GM19438 (cell line): Measurements from ENCODE around the gene FPR1.
"Not testable (repeated sequence)": the region's sequence is repeated elsewhere in the genome, so short reads cannot be mapped to it uniquely, and the experiment has no call there.

Experiments
- ATAC-seq: cut with Tn5 transposase; IDR thresholded peaks from one replicate; pipeline ENCODE4 v1.9.1; 2021; ENCODE audit warnings: low read depth; ENCODE audit not compliant: unreplicated experiment

FPR1 gene

DNA sequence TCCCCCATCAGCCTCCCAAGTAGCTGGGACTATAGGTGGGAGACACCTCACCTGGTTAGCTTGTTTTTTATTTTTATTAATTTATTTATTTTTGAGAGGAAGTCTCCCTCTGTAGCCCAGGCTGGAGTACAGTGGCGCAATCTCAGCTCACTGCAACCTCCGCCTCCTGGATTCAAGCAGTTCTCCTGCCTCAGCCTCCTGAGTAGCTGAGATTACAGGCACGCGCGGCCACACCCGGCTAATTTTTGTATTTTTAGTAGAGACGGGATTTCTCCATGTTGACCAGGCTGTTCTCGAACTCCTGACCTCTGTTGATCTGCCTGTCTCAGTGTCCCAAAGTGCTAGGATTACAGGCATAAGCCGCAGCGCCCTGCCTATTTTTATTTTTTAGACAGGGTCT lies 13.2 kb downstream of the FPR1 start:
- not testable (repeated sequence) for ATAC-seq

DNA sequence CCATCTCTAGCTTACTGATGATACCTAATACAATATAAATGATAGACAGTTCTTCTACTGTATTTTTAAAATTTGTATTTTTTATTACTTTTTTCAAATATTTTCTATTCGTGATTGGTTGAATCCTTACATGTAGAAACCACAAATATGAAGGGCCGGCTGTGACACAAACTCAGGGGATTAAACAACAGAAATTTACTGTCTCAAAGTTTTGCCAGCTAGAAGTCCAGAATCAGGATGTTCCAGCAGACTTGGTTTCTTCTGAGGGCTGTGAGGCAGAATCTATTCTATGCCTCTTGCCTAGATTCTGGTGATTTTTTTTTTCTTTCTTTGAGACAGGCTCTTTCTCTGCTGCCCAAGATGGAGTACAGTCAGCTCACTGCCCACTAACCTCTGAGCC lies 13.8 kb downstream of the FPR1 start:
- no peak for ATAC-seq

DNA sequence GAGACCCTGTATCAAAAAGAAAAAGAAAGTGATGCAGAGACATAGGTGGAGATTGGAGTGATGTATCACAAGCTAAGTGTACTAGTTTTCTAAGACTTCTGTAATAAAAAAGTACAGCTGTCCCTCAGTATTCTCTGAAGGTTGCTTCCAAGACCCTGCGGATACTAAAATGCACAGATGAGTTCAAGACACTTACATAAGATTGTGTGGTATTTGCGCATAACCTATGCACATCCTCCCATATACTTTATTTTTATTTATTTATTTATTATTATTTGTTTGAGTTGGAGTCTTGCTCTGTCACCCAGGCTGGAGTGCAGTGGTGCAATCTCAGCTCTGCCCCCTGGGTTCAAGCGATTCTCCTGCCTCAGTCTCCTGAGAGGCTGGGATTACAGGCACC lies 14.3 kb downstream of the FPR1 start:
- ATAC-seq = no peak

DNA sequence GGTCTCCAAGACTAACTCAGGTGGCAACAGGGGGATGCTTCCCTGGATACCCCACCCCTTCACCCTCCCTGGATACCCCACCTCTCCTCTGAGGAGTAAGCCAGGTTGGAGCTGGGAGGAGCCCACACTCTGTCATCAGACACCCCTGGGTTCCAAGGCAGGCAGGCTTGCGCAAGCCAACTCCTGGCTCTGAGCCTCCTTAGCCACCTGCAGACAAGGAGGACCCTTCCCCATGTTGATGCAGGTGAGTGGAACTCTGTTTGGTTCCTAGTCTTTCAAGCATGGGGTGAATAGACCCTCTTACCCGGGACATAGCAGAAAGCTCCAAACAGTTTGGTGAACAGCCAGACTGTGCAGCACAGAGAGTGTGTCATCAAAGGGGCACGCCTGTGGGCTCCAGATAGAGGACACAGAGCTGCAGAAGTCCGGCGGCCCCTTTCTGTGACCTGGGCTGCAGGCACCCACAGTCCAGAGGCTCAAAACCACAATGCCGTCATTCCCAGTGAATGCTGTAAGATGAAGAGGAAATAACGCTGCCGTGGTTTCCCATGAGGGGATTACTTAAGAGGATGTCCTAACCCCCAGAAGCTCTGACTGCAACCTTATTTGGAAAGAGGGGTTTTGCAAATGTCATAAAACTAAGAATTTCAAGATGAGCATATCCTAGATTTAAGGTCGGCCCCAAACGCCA lies 15.8 kb downstream of the FPR1 start:
- ATAC-seq = no peak

DNA sequence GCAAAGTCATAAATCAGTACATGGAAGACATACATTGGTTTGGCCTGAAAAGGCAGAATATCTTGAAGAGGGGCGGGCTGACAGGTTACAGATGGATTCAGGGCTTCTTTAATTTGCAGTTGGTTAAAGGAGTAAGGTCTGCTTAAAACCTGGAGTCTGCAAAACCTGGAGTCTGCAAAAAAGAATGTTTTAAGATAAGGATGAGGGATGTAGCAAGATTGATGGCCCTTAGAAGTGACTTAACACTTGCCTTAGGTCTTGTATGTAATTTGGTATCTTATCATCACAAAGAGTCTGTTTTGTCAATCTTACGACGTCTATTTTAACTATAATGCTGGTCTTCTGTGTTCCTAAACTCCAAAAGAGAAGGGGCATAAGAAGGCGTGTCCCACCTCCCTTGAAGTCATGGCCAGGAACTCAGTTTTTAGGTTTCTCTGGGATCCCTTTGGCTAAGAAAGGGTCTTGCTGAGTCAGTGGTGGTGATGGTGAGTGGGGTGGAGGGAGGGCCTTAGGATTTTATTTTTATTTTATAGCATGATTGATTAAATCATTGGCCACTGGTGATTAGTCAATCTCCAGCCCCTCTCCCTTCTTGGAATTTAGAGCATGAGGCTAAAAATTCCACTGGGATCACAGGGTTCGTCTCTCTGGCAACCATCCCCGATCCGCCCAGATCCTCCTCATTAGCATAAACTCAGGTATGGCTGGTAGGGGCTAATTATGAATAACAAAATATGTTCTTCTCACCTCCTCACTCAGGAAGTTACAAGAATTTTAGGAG lies 17.7 kb downstream of the FPR1 start:
- ATAC-seq = no peak

DNA sequence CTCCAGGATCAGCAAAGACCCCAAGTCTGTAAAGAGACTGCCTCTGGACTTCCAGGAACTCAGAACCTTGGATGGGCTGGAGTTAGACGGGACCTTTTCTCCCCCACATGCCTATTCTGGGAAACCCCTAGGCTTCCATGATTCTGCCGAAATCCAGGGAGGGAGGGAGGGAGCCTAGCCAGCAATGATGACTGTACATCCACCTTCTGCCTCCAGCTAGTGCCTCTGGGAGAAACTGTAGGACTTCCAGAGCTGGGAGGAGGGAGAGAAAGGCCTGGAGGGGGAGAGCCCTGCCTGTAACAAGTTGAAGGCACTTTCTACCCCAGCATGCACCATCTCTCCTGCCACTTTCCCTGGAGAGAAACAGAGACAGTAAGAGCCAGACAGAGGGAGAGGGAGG lies 21.9 kb downstream of the FPR1 start:
- ATAC-seq = no peak

DNA sequence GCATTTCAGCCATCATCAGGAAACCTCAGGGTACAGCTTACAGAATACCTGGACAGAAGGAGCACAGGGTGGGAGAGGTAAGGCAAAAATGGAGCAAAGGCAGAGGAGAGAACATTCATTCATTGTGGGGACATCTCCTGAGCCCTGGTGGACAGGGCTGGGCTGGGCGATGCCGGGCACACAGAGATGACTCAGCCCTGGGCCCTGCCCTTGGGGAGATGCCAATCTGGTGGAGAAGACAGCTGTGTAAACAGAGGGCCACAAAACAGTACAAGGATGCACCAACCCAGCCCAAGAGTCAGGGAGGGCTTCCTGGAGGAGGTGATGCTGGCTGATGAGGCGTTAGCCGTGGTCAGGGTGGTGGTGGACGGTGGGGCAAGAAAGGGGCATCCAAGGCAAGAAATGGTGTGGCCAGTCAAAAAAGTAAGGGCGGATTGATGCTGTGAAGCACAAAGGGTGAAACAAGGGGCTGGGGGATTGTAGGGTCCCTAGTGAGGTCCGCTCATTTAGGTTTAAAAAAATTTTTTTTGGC lies 24.3 kb downstream of the FPR1 start:
- no peak for ATAC-seq

DNA sequence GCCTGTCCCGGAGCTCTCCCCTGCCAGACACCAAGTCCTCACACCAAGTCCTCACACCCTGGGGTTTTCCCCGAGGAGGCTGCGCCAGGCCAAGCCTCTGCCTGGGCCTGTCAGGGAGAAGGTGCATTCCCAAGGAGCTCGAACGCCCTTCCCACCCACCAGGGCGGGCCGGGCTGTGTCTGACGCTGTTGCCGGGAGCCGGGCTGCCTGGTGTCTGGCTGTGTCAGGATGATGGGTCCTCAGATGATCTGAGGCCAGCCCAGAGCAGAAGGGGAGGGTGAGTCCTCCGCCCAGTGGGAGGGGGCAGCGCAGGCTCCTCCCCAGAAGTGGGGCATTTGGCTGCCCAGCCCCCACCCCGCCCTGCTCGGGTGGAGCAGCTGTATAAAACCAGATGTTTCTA lies 25.6 kb downstream of the FPR1 start:
- no peak for ATAC-seq

DNA sequence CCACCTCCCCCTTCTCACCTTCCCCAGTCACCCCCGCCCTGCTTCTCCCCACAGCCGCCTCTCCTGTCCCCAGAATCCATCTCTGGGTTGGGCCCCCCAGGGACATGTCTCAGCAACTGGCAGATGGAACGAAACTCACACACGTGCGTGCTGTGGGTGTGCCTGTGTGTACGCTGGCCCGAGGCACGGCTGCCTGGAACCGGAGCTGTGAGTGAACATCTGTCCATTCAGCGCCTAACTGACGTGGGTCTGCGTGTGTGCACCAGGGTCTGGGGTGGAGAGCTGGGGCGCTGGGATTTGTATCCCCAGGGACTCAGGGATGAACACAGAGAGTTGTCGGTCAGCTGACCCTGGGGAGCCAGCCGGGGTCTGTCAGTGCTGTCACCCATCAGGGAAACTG lies 27.1 kb downstream of the FPR1 start:
- no peak for ATAC-seq

DNA sequence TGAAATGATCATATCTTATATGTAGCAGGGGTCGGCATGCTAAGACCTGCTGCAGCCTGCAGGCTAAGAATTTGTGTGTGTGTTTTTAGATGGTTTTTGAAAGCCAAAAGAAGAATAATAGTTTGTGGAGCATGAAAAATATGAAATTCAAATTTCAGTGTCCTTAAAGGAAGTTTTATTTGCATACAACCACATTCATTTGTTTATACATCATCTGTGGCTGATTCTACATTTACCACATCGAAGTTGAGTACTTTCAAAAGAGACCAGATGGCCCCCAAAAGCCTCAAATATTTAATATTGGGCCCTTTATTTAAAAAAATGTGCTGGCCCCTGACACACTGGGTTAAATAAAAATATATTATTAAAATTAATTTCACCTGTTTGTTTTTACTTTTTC lies 29.2 kb downstream of the FPR1 start:
- ATAC-seq = no peak

DNA sequence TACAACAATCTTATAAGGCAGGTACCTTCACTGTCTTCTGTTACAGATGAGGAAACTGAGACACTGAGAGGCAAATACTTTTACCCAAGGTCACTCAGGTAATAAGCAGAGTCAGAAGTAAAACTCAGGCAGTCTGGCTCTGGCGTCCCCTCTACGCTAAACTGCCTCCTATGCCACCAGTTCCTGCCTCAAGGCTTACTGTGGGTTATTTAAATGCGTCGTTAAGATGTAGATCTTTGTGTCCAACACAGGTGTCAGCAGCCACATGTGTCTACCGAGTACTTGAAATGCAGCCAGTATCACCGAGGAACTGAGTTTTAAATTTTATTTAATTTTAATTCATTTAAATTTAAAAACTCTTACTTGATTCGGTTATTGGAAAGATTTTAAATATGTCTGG lies 29.8 kb downstream of the FPR1 start:
- ATAC-seq = no peak

DNA sequence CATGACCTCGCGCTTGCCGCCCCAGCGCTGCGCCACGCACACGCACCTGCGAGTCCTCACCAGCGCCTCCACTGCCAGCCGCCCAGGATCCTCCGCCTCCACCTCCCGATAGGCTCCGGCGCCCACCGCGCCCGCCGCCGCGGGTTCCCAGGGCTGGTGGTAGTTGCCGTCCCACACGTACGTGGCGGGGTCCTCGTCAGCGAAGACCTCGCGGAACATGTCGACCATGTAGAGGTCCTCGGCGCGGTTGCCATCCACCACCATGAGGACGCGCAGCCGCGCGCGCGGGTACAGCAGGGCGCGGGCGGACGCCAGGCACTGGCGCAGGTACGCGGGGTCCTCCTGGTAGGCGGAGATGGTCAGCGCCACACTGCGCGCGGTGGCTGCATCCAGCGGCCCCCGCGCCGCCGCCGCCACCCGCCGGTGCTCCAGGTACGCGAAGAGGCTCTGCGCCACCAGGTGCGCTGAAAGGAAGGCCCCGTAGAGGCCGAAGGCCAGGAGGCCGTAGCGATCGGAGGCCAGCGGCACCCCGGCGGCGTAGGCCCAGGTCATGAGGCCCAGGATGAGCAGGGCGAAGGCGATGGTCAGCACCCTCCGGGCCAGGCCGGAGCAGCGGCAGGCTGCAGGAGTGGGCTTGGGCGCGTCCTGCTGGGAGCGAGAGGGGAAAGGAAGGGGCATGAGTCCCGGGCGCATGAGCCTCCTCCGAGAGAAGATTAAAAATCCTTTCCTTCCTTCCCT lies 32.3 kb downstream of the FPR1 start:
- no peak for ATAC-seq

DNA sequence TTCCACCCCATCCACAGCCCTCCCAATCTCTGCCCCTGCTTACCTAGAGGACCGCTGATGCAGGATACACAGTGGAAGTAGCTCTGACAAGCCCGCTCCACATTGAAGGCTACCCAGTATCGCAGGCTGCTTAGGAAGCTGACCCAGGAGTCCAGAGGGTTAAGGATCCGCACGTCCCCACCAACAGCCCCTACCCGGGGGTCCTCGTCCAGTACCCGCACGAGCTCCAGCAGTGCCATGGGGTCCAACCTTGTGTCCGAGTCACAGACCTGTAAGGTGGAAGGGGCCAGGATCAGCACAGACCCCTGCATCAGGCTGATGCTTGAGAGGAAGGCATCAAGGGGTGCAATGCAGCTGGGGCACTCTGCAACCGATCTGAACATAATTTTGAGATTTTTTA lies 34.8 kb downstream of the FPR1 start:
- no peak for ATAC-seq

DNA sequence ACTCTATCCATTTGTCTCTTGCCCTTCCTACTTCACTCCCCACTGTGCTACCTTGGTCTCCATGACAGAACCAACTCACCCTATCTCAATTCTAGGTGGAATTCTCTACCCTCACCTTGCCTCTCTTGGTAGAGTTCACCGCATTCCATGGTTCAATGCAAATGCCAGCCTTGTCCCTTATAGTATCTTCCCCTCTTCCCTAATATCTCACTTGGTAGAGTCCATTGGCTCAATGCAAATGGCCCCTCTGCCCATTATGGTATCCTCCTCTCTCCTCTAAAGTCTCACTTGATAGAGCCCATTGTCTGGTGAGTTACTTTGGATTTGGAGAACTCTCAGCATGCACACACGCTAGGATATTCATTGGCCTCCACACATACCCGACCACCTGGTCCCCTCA lies 35.8 kb downstream of the FPR1 start:
- no peak for ATAC-seq

DNA sequence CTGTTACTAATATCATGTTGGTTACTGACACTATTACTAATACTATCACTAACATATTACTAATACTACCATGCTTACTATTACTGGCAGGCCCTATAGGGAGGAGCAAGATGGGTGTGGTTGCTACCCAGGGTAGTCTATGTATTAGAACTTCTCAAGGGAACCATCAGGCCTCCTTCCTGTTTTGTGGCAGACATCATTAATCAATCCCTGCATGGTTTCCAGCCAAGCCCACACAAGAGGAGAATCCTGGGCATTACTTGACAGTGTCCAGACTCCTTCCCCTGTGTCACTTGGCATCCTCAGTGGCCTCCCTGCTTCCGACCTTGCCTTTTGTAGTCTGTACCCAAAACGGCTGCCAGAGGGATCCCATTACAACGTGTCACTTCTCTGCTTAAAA lies 36.8 kb downstream of the FPR1 start:
- ATAC-seq = no peak

DNA sequence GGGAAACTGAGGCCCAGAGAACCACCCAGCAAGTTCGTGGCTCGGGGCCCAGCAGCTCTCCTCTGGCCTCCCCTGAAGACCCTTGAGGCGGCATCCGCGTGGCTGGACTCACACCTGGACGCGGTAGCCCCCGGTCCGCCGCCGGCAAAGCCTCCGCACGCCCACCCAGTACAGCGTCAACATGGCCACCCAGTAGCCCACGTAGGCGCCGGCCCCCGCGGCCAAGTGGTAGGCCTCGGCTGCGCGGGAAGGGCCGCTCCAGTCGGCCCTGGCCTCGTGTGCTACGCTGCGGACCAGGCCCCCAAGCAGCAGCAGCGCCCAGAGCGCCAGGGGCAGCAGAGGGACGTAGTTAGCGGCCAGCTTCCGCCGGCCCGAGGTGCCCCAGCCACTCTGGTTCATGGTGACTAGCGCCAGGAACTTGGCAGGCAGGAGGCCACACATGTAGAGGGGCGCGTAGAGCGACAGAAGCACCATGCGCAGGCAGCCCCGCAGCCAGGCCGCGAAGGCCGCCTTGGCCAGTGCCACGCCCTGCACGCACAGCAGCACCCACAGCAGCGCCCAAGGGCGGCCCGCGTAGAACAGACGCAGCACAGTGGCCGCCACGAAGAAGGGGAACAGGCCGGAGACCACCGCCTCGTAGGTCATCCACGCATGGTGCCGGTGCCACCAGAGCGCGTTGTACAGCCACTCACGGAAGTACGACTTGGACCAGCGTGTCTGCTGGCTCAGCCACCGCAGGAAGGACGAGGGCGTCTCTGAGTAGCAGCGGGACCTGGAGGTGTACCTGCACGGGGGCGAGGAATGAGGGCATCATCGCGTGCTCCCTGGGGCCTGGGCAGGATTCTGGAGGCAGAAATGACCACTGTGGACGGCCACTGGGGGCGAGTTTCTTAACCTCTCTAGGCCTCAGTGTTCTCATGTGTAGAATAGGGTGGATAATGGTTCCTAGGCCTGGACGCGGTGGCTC lies 38.1 kb downstream of the FPR1 start:
- no peak for ATAC-seq

DNA sequence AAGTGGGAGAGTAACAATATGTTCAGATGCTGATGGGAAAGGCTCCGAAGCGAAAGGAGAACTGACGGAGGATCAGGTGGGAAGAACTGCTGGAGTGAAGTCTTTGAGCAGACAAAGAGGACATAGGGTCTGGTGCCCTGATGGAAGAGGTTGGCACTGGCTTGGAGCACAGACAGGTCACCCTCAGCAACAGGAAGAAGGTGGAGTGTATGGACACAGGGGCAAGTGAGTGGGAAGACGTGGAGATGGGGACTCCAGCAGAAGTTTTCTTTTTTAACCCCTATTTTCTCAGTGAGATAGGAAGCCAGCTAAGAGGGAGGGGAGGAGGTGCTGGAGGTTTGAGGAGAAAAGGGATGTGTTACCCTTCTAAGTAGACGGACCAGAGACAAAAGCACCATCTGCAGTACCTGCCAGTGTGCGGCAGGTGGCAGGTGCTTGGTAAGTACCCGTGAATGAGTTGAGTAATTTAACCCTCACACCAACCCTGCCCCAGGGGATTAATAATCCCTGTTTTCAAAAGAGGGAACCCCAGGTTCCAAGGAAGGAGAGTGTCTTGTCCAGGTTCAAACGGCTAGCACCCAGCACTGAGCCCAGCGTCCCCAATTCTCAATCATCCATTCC lies 39.1 kb downstream of the FPR1 start:
- ATAC-seq = no peak

DNA sequence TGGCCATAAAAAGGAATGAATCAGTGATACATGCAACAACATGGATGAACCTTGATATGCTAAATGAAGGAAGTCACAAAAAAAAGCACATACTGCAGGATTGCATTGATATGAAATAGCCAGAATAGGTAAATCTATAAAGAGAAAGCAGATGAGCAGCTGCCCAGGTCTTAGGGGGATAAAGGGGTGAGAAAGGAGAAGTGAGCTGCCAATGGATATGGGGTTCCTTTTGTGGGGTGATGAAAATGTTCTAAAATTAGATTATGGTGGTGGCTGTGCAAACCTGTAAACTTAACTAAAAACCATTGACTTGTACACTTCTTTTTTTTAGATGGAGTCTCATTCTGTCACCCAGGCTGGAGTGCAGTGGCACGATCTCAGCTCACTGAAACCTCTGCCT lies 40.0 kb downstream of the FPR1 start:
- ATAC-seq = no peak

DNA sequence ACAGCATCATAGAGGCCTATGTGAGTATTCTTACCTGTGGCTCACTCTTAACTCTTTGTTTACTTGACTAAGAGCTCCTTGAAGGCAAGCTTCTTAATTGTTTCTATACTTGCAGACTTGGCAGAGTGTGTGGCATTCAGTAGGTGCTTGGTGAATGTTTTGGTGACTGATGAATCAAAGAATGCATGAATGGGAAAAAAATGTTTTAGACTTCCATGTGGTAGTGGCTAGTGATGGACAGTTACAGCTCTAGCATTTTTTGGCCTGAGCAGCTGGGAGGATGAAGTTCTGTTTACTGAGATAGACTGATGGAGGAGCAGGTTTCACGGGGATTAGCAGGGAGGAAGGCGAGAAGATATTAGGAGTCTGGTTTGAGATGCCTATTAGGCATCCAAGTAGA lies 41.5 kb downstream of the FPR1 start:
- ATAC-seq = no peak

DNA sequence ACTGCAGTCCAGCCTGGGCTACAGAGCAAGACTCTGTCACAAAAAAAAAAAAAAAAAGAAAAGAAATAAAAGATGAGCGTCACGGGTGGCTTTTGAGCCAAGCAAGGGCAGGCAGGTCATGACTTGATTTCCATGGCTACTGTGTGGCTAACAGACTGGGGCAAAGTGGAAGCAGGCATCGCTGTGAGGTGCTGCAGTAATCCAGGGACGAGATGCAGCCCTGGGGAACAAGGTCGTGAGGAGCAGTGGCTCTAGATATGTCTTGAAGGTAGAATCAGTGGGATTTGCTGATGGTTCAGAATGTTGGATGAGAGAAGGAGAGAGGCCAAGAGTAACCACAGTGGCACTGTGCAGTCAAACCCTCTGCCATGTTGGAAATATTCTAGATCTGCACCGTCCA lies 42.1 kb downstream of the FPR1 start:
- no peak for ATAC-seq
